ENCODE measurements around the gene PRTN3.

Gene PRTN3

DNA sequence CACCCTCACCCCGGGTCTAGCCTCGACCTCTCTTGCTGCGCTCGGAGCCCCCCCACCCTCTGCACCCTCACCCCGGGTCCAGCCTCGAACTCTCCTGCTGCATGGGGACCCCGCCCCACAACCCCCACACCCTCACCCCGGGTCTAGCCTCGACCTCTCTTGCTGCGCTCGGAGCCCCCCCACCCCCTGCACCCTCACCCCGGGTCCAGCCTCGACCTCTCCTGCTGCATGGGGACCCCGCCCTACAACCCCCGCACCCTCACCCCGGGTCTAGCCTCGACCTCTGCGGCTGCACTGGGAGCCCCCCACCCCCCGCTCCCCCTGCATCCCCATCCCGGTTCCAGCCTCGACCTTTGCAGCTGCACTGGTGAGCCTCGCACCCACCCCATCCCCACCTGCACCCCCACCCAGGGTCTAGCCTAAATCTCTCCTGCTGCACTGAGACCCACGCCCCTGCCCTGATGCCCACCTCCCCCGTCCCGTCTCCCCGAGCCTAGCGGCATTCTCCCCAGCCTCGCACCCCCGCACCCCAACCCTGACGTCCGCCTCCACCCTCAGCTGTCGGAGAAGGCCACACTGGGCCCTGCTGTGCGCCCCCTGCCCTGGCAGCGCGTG is 20.4 kb downstream of the PRTN3 start:
- peaks cover 14% of the 10 kb centered on the region for H3K27me3 ChIP-seq (ENCODE audit: control insufficient read depth, insufficient read depth, low read length)
- no peaks in the 10 kb centered on the region for H3K36me3 ChIP-seq (ENCODE audit: control insufficient read depth, insufficient read depth, low read length)
- H3K4me1 ChIP-seq (ENCODE audit: control insufficient read depth, insufficient read depth, low read length) = peaks cover 22% of the 10 kb centered on the region
- H3K4me3 ChIP-seq (ENCODE audit: low read length) = no peak overlapping the region
- H3K9ac ChIP-seq (ENCODE audit: low read length) = no peak overlapping the region
- H3K9me3 ChIP-seq (ENCODE audit: control insufficient read depth, low read length) = no peaks in the 10 kb centered on the region

DNA sequence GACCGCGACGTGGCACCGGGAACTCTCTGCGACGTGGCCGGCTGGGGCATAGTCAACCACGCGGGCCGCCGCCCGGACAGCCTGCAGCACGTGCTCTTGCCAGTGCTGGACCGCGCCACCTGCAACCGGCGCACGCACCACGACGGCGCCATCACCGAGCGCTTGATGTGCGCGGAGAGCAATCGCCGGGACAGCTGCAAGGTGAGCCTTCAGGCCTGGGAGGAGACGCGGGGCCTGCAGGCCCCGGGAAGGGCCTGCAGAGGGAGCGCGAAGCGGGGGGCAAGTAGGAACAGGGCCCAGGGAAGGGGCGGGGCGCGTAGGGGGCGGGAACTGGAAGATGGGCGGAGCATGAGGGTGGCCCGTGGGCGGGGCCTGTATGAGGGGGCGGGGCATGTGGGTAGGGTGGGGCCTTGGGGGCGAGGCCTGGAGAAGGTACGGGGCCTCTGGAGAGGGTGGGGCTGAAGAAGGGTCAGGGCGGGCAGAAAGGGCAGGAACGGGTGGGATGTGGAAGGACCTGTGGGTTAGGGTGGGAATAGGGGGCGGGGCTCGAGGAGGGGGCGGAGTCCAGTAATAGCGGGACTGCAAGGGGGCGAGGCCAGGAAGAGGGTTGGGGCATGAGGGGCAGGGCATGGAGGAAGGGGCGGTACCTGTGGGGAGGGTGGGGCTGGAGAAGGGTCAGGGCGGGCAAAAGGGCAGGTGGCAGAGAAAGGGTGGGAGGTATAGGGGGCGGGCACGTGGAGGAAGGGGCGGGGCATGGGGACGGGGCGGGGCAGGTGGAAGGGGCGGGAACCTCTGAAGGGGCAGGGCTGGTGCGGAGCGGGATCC is 21.2 kb downstream of the PRTN3 start:
- Histone ChIP-seq H3K27me3 (ENCODE audit: control insufficient read depth, insufficient read depth, low read length) (peaks cover 14% of the 10 kb centered on the region), H3K9ac (ENCODE audit: low read length) (no peak overlapping the region), H3K36me3 (ENCODE audit: control insufficient read depth, insufficient read depth, low read length) (no peaks in the 10 kb centered on the region), H3K9me3 (ENCODE audit: control insufficient read depth, low read length) (no peaks in the 10 kb centered on the region), H3K4me1 (ENCODE audit: control insufficient read depth, insufficient read depth, low read length) (peaks cover 22% of the 10 kb centered on the region), H3K4me3 (ENCODE audit: low read length) (no peak overlapping the region)

DNA sequence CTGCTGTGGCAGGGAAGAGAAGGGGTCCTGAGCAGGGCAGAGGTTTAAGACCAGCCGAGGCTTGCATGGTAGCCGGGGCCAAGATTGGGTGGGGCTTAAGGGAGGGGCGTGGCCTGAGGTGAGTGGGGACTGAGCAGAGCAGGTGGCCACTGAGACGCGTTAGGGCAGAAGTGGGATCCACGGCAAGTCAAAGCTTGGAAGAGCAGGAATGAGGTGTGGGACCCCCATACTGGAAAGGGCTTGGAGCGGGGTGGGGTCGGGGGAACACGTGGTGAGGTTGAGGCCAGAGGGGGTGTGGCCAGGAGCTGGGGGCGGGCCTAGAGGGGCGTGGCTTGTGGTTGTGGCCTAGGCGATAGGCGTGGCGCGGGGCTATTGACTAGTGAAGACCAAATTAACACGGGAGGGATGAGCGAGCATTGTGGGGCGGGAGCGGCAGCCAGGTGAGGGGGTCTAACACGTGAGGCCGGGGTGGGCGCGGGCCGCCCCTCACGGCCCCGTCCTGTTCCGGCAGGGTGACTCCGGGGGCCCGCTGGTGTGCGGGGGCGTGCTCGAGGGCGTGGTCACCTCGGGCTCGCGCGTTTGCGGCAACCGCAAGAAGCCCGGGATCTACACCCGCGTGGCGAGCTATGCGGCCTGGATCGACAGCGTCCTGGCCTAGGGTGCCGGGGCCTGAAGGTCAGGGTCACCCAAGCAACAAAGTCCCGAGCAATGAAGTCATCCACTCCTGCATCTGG is 21.9 kb downstream of the PRTN3 start:
- H3K4me1 ChIP-seq (ENCODE audit: control insufficient read depth, insufficient read depth, low read length) = peaks cover 22% of the 10 kb centered on the region
- no peak overlapping the region for H3K9ac ChIP-seq (ENCODE audit: low read length)
- peaks cover 14% of the 10 kb centered on the region for H3K27me3 ChIP-seq (ENCODE audit: control insufficient read depth, insufficient read depth, low read length)
- H3K36me3 ChIP-seq (ENCODE audit: control insufficient read depth, insufficient read depth, low read length) = no peaks in the 10 kb centered on the region
- no peak overlapping the region for H3K4me3 ChIP-seq (ENCODE audit: low read length)
- H3K9me3 ChIP-seq (ENCODE audit: control insufficient read depth, low read length) = no peaks in the 10 kb centered on the region

DNA sequence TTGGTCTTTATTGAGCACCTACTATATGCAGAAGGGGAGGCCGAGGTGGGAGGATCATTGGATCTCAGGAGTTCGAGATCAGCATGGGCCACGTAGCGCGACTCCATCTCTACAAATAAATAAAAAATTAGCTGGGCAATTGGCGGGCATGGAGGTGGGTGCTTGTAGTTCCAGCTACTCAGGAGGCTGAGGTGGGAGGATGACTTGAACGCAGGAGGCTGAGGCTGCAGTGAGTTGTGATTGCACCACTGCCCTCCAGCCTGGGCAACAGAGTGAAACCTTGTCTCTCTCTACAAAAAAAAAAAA is 22.5 kb downstream of the PRTN3 start:
- Histone ChIP-seq H3K9me3 (ENCODE audit: control insufficient read depth, low read length) (no peaks in the 10 kb centered on the region), H3K4me3 (ENCODE audit: low read length) (no peak overlapping the region), H3K4me1 (ENCODE audit: control insufficient read depth, insufficient read depth, low read length) (peaks cover 22% of the 10 kb centered on the region), H3K36me3 (ENCODE audit: control insufficient read depth, insufficient read depth, low read length) (no peaks in the 10 kb centered on the region), H3K27me3 (ENCODE audit: control insufficient read depth, insufficient read depth, low read length) (peaks cover 14% of the 10 kb centered on the region), H3K9ac (ENCODE audit: low read length) (no peak overlapping the region)

DNA sequence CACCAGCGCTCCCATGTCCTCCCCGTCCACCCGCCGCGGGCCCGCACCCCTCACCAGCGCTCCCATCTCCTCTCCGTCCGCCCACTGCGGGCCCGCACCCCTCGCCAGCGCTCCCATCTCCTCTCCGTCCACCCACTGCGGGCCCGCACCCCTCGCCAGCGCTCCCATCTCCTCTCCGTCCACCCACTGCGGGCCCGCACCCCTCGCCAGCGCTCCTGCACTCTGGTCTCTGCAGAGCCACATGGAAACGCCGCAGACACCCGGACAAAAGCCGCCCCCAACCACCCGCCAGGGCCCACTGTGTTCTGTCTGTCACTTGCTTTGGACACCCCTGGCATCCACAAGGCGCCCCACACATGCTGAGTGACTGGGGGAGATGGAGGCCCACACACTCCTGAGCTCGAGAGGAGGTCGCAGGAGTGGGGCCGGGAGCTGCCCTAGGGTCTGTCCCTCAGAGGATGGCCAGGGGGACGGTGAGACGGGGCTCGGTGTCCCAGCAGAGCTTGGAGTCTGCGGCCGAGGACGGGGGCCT is 26.0 kb downstream of the PRTN3 start:
- Histone ChIP-seq H3K4me3 (ENCODE audit: low read length) (no peak overlapping the region), H3K9ac (ENCODE audit: low read length) (no peak overlapping the region), H3K36me3 (ENCODE audit: control insufficient read depth, insufficient read depth, low read length) (no peaks in the 10 kb centered on the region), H3K9me3 (ENCODE audit: control insufficient read depth, low read length) (no peaks in the 10 kb centered on the region), H3K27me3 (ENCODE audit: control insufficient read depth, insufficient read depth, low read length) (no peaks in the 10 kb centered on the region), H3K4me1 (ENCODE audit: control insufficient read depth, insufficient read depth, low read length) (peaks cover 25% of the 10 kb centered on the region)

DNA sequence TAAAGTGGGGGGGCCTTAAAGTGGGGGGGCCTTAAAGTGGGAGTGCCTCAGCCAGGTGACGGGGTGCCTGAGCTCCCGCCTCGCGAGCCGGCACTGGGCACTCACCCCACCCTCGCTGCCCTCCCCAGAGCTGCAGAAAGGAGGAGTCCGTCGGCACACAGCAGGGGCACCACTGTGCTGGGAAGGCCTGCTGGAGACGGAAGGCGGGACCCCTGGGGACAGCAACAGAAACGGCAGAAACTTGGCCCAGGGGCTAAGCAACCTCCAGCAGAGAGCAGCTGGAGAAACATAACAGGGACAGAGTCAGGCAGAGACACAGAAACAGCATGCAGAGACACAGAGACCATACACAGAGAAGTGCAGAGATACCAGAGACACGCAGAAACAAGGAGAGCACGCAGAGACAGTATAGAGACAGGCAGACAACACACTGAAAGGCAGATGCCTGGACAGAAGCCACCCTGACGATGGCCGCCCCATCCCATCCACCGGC is 26.5 kb downstream of the PRTN3 start:
- Histone ChIP-seq H3K36me3 (ENCODE audit: control insufficient read depth, insufficient read depth, low read length) (no peaks in the 10 kb centered on the region), H3K4me1 (ENCODE audit: control insufficient read depth, insufficient read depth, low read length) (peaks cover 30% of the 10 kb centered on the region), H3K9me3 (ENCODE audit: control insufficient read depth, low read length) (no peaks in the 10 kb centered on the region), H3K4me3 (ENCODE audit: low read length) (no peak overlapping the region), H3K27me3 (ENCODE audit: control insufficient read depth, insufficient read depth, low read length) (no peaks in the 10 kb centered on the region), H3K9ac (ENCODE audit: low read length) (no peak overlapping the region)

DNA sequence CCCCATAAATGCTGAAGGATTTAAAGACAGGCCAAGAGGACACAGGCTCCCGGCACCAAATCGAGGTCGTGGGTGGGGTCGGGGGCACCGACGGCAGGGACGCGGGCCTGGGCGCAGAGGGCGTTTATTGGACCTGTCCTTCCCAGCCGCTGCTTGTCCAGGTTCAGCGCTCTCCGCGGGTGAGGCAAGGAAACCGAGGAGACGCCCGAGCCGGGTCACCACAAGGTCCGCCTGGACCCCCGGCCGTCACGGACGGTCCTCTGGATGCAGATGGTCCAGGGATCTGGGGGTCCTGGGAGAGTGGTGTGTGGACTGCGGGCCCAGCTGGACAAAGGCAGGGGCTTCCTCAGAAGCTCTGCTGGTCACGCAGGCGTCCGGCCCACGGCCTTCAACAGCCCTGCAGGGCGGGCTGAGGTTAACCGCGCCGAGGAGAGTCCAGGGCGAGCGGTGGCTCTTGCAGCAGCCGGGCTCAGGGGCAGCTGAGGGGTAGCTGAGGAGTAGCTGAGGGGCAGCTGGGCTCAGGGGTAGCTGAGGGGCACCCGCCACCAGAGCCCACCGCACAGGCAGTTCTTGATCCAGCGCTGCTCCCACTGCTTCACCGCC is 27.2 kb downstream of the PRTN3 start:
- H3K4me1 ChIP-seq (ENCODE audit: control insufficient read depth, insufficient read depth, low read length) = peaks cover 27% of the 10 kb centered on the region
- H3K9ac ChIP-seq (ENCODE audit: low read length) = no peak overlapping the region
- H3K36me3 ChIP-seq (ENCODE audit: control insufficient read depth, insufficient read depth, low read length) = no peaks in the 10 kb centered on the region
- no peaks in the 10 kb centered on the region for H3K9me3 ChIP-seq (ENCODE audit: control insufficient read depth, low read length)
- no peak overlapping the region for H3K4me3 ChIP-seq (ENCODE audit: low read length)
- no peaks in the 10 kb centered on the region for H3K27me3 ChIP-seq (ENCODE audit: control insufficient read depth, insufficient read depth, low read length)

DNA sequence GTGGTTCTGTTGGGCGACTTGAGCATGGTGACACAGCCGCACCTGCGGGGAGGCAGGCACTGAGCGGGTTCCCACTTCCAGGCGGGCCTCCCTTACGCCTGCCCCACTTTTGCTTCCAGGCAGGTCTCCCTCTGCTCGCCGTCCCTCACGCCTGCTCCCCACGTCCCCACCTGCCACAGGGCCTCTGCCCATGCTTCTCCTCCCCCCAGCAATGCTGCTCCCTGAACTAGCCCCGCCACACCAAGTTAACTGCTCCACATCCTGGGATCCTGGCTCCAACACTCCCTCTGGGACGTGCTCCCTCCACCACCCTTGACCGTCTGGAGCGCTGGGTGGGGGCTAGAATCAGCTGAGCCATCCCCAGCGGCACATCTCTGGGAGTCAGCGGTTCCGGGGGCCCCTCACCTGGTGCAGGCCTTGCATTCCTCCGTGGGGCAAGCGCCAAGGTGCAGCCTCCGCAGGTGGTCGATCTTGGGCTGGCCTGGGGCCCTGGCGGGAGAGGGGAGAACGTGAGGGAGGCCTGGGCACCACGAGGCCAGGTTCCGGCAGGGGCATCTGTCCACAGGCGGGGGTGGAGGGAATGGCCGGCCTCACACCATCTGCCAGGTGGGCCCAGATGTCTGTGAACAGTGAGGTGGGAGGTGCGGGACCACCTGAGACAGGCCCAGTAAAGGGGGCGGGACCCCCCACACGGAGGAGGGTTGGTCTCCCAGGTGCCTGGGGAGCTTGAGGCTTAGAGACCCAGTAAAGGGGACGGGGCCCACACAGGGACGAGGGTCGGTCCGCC is 27.9 kb downstream of the PRTN3 start:
- no peaks in the 10 kb centered on the region for H3K36me3 ChIP-seq (ENCODE audit: control insufficient read depth, insufficient read depth, low read length)

DNA sequence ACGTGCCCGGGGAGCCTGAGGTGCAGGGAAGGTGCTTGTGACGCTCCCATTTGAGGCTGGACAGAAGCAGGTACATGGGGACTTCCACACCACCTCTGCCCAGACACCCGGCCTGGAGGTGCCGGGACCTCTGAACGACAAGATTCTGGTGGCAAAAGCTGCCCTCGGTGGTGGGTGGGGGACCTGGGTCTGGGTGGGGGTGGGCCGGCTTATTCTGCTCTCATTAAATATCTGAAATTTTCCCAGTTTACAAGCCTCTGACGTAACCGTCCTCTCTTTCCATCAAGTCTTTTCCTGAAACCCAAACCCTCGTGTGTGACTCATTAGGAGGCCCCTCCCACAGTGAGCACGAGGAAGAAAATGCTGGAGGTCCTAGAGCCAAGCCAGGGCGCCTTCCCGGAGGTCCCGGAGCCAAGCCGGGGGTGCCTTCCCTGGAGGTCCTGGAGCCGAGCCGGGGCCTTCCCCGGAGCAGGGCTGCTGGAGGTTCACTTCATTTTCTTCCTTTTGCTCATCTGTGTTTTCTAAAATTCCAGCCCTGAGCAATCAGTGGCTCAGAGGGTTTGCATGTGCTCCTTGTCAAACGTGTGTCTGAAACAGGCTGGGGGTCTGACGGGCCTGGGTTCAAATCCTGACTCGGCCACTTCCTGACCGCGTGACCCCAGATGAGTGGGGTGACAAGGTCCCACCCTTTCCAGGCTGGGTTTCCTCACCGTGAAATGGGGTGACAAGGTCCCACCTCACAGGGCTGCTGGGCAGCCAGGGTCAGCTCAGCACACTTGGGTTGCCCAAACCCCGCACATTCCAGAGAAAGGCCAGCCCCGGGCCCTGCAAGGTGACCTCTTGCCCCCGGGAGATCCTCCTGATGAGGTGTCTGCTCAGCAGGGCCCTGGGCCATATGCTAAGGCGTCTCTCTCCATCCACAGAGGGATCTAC is 28.7 kb downstream of the PRTN3 start:
- Histone ChIP-seq H3K4me1 (ENCODE audit: control insufficient read depth, insufficient read depth, low read length) (peaks cover 18% of the 10 kb centered on the region), H3K9me3 (ENCODE audit: control insufficient read depth, low read length) (no peaks in the 10 kb centered on the region), H3K27me3 (ENCODE audit: control insufficient read depth, insufficient read depth, low read length) (no peaks in the 10 kb centered on the region), H3K4me3 (ENCODE audit: low read length) (no peak overlapping the region), H3K9ac (ENCODE audit: low read length) (no peak overlapping the region), H3K36me3 (ENCODE audit: control insufficient read depth, insufficient read depth, low read length) (no peaks in the 10 kb centered on the region)

More for the DNA sequence above, 27.9 kb downstream of the PRTN3 start:
- Histone ChIP-seq H3K4me1 (ENCODE audit: control insufficient read depth, insufficient read depth, low read length) (peaks cover 20% of the 10 kb centered on the region), H3K27me3 (ENCODE audit: control insufficient read depth, insufficient read depth, low read length) (no peaks in the 10 kb centered on the region), H3K4me3 (ENCODE audit: low read length) (no peak overlapping the region), H3K9ac (ENCODE audit: low read length) (no peak overlapping the region), H3K9me3 (ENCODE audit: control insufficient read depth, low read length) (no peaks in the 10 kb centered on the region)

DNA sequence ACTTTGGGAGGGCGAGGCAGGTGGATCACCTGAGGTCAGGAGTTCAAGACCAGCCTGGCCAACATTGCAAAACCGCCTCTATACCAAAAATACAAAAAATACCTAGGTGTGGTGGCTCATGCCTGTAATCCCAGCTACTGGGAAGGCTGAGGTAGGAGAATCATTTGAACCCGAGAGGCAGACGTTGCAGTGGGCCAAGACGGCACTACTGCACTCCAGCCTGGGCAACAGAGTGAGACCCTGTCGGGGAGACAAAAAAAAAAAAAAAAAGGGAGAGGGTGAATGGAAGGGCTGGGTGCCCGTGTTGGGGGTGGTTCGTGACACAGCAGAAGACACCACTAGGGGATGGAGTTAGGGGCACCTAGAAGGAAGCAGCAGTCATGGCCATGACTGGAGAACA is 29.5 kb downstream of the PRTN3 start:
- no peaks in the 10 kb centered on the region for H3K36me3 ChIP-seq (ENCODE audit: control insufficient read depth, insufficient read depth, low read length)
- no peak overlapping the region for H3K4me3 ChIP-seq (ENCODE audit: low read length)
- H3K9me3 ChIP-seq (ENCODE audit: control insufficient read depth, low read length) = no peaks in the 10 kb centered on the region
- no peaks in the 10 kb centered on the region for H3K27me3 ChIP-seq (ENCODE audit: control insufficient read depth, insufficient read depth, low read length)
- H3K9ac ChIP-seq (ENCODE audit: low read length) = no peak overlapping the region
- H3K4me1 ChIP-seq (ENCODE audit: control insufficient read depth, insufficient read depth, low read length) = peaks cover 18% of the 10 kb centered on the region

Measured in mucosa of stomach (tissue), 1 donor.